Measurements from ENCODE around the gene WDR83.

DNA sequence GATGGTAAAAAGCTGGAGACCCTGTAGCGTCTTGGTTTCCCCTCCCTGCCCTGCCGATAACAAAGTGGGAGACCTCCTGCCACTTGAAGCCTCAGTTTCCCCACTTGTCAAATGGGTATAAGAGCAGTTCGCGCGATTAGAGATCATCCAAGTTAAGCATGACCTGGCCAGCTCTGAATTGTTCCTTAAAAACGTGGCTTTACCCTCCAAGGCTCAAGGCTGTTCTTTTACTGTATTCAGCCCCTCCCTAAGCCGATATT lies 56.7 kb downstream of the WDR83 start:
- TF ChIP-seq JUN (IDR thresholded peaks at IDR 0.05; ENCODE audit: low read depth, low read length) (no peak), POLR2A (IDR thresholded peaks at IDR 0.05; ENCODE audit: control extremely low read depth in 1 of 2, low read depth in 2 of 2, low read length in 2 of 2) (no peak), EZH2 (IDR thresholded peaks at IDR 0.05; ENCODE audit: low read depth, low read length, severe bottlenecking) (no peak)

Measured in H1 (cell line).